ENCODE data around the gene POMT2.
"Not testable (repeated sequence)": the region's sequence is repeated elsewhere in the genome, so short reads cannot be mapped to it uniquely, and the experiment has no call there.

Gene POMT2

DNA sequence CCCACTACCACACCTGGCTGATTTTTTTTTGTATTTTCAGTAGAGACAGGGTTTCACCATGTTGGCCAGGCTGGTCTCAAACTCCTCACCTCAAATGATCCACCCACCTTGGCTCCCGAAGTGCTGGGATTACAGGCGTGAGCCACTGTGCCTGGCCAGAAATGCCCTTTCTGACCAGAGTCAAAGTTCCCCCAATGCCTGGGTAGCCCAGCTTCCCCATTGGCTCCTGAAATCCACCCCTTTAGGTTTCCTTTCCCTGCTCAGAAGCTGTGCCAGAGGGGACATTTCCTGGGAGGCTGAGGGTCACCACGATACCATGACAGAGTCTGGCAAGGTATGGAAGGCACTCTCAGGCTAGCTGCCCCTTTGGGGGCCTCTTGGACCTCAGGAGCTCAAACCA lies 3.6 kb upstream of the POMT2 start:
- DNase-seq (ENCODE audit: low spot score): no peak

DNA sequence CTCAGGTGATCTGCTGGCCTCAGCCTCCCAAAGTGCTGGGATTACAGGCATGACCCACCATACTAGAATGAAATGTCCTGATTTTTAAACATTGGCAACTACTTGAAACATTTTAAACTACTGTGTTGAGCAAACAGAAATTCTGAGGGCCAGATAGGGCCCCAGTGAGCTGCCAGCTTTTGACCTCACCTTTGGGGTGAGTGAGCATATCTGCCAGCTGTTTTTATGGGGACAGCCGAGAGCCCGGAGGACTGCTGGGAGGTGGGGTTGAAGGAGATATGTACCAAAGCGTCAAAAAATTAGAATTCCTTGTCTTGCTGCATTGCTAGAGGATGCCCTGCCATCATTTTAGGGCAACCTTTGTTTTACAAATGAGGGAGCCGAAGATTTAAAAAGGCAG lies 2.9 kb upstream of the POMT2 start:
- no peak for DNase-seq (ENCODE audit: low spot score)

DNA sequence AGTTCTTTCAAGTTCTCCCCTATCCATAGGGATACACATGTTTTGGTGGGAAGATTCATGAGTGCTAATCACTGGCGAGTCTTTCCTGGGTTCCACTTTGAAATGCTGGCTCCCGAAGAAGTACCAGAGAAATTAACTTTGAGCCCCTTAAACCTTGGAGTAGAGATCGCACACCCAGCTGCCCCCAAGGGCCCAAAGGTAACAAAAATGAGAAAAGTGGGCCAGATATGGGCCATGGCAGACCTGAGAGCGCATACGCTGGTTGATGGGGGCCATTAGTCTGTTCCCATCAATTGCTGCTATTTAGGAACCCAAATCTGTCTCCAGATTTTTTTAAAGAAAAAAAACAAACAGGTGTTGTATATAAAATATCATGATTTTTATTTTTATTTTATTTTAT lies 2.3 kb upstream of the POMT2 start:
- DNase-seq (ENCODE audit: low spot score): no peak

DNA sequence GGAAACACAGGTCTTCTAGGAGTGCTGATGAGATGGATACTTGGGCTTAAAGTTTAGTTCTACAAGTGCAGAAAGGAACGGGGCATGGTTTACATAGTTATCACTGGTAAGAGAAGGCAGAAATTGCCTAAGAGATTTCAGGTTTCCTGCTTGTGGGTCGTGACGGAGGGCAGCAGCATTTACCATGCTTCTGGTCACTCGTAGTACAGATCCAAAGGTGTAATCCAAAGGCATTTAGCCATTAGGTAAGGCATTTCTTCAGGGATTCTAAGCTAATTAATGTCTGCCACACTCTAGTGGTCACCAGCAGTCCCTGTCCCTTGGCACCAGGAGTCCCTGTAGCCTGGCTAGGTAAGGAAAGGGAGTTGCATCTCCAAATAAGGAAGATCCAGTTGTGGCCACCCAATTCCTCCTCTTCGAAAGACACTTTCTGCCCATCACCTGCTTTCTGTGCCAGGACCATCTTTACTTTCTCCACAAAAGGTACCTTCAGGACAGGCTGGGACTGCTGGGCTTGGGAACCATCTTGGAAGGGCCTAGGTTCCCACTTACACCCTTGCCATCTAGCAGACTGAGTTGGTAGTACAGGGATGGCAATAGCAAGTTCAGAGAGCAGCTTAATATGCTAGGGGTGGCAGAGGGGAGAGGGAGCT lies 1.7 kb upstream of the POMT2 start:
- DNase-seq (ENCODE audit: low spot score): no peak

DNA sequence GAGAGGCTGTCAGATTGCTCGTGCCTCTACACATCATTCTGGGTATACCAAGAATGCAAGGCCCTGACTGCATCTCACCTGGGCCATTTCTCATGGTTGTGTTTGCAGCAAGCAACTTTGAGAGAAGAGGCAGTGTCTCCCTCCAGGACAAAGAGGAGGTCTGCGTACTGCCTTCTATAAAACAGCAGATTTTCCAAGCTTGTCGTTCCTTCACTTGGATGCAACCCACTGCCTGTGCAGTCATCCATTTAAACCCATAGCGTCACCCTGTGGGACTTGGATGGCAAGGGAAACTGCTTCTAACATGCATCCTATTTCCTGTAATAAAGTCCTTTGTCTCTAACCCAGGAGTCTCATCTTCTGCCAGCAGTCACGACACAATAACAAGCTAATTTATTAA lies 1.3 kb downstream of the POMT2 start:
- no peak for DNase-seq (ENCODE audit: low spot score)

DNA sequence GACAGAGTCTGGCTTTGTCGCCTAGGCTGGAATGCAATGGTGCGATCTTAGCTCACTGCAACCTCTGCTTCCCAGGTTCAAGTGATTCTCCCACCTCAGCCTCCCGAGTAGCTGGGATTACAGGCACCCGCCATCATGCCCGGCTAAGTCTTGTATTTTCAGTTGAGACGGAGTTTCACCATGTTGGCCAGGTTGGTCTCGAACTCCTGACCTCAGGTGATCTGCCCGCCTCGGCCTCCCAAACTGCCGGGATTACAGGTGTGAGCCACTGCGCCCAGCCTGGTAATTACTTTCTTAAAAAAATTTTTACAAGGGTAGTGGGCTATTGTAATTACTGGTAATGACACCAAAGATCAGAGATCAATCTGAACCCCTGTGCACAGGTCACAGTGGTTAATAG lies 1.9 kb downstream of the POMT2 start:
- not testable (repeated sequence) for DNase-seq (ENCODE audit: low spot score)

DNA sequence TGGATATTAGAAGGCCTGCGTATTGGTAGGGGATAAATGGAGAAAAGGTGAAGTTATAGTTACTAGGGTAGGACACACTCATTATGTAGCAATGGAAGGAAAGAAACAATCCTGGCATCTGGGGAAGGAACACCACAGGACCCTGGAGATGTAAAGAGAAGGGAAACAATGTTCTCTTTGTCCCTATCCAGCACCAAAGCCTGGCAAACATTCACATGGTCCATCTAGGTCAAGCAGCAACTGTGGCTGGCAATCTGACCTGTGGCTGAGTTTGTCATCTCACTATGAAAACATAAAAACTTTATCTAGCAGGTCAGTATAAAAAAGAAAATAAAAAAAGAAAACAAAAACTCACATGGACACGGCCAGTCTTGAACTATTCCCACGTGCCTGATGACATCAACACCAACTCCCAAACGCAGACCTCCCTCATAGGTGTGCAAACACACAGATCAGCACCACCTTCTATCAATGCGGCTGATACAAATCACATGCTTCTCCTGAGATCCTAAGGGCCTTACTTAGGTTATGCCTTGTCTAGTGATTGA lies 2.6 kb downstream of the POMT2 start:
- DNase-seq (ENCODE audit: low spot score): no peak

DNA sequence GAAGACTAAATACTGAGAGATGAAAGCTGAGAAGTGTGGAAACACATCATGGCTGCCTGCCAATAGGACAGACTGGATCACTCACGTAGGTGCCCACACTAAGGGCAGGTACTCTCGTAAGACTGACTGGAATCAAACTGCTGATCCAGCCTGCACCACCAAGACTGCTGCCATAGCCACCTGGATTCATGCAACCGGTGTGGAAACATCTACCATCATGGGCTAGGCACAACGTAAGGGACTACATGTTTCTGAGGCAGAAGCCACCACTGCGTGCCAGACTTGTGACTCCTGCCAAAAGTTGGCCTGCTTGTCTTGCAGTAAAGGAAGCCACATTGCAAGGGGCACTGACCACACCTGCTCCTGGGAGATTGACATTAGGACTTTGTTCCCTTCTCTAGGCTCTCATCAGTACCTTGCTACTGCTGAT lies 3.8 kb downstream of the POMT2 start:
- no peak for DNase-seq (ENCODE audit: low spot score)

DNA sequence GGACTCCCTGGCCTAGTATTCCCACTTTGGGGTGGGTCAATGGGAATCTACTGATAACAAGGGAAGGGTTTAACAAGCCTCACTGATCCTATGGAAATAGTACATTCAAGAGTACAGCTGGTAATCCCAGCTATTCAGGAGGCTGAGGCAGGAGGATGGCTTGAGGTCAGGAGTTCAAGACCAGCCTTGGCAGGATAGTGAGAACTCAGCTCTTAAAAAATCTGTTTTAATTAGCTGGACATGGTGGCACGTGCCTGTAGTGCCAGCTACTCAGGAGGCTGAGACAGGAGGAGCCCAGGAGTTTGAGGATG lies 4.5 kb downstream of the POMT2 start:
- DNase-seq (ENCODE audit: low spot score): no peak

DNA sequence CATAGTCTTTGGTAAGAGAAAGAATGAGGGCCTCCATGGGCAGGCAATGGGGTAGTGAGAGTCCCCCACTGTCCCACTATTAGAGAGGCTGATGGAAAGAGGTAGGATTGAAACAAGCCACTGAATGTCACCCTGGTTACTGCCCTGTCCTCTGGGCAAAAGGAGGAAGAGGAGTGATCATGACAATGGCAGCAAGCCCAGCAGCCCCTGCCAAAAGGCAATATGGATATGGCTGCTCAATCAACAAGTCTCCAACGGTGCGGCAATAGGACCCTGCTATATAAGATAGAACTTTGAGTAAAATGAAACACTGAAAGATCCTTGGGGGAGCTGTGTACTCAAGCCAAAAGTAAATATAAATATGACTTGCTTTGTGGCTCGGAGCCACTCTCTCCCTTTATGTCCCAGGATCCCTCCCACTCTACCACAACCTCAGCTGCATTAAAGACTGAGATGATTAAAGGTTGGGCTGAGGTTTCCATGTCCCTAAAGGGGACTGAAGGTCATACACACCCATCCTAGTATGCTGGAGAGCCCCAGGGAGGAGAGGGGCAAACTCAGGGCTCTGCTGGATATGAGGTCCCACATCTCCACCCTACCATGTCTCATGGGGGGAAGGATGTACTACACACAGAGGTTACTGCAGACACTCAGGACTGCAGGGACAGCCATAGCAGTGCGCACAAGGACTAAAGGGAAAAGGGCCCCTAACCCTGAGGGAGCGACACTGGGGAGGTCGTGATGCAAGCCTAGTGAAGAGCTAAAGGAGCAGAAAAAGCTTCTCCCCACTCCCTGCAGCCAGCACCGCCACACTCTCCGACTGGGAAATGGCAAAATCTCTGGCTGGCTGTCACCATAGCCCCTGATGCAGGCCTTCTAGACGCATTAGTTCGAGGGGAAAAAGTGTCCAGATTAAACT lies 5.9 kb downstream of the POMT2 start:
- DNase-seq (ENCODE audit: low spot score): no peak

DNA sequence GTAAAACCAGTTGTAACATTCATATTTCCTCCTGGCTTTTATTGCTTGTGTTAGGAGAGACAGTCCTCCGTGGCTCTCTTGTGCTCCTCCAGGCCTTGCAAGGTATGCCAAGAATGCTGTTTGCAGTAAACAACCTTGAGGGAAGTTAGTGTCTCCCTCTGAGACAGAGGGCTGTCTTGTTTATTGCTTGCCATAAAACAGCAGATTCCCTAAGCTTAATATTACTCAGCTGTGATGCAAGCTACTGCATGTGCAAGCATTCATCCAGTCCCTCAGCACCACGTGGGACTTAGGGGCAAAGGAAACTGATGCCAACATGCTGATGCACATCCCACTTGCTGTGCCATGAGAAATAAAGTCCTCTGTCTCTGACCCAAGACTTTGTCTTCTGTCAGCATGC lies 6.6 kb downstream of the POMT2 start:
- no peak for DNase-seq (ENCODE audit: low spot score)

DNA sequence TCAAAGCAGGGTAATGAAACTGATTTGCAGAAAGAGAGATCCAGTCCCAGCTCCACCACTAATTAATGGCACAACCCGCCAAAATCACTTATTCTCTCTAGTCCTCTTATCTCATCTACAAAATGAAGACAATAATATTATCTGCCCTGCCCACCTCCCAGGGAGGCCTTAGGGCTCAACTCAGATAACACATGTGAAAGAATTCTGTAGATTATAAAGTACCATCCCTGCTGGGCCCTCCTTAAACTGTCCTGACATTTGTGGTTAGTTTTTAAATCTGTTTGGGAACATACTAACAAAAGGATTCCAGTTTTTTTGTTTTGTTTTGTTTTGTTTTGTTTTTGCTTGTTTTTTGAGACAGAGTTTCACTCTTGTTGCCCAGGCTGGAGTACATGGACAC lies 7.3 kb downstream of the POMT2 start:
- no peak for DNase-seq (ENCODE audit: low spot score)

DNA sequence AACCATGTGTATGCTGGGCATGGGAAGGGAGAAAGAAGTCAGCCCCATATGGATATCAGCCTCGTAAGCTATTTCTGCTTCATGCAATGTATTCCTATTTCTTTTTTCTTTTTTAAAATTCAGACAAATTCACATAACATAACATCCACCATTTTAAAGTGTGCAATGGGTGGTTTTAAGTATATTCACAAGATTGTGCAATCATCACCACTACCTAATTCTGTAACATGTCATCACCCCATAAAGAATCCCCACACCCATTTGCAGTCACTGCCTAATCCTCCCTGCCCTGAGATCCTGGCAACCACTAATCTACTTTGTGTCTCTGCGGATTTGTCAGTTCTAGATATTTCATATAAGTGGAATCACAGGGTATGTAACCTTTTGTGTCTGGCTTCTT lies 9.5 kb downstream of the POMT2 start:
- DNase-seq (ENCODE audit: low spot score): no peak

DNA sequence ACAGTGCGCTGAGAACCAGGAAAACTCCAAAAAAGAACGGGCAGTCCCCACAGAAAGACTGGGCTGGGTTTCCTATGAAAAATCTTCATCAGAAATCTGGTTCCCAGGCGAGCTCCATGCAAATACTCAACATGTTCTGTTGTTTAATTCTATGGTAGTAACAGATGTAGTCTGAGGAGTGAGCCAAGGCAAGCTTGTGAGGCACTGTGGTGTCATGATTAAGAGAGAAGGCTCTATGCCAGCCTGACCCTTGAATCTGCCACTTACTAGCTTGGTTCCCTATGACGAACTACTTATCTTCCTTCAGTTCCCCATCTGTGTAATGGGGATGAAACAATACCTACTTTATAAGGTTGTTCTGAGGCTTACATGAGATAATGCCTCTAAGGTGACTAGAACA lies 10.7 kb downstream of the POMT2 start:
- no peak for DNase-seq (ENCODE audit: low spot score)

DNA sequence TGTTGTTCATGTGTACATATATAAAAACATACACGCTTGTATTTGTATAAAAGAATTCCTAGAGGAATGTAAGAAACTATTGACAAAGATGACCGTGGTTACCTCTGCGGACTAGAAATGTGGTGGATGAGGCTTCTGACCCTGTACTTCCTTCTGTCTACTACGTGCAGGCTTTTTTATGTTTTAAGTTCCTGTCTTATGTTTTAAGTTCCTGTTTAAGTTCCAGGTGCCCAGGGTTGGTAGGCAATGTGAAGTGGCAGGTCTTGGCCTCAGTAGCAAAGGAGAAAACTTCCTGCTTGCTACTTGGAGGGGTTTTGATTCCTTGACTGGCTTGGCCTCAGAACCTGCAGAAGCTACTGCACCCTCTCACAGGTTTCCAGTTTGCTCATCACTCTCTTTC lies 11.6 kb downstream of the POMT2 start:
- no peak for DNase-seq (ENCODE audit: low spot score)

DNA sequence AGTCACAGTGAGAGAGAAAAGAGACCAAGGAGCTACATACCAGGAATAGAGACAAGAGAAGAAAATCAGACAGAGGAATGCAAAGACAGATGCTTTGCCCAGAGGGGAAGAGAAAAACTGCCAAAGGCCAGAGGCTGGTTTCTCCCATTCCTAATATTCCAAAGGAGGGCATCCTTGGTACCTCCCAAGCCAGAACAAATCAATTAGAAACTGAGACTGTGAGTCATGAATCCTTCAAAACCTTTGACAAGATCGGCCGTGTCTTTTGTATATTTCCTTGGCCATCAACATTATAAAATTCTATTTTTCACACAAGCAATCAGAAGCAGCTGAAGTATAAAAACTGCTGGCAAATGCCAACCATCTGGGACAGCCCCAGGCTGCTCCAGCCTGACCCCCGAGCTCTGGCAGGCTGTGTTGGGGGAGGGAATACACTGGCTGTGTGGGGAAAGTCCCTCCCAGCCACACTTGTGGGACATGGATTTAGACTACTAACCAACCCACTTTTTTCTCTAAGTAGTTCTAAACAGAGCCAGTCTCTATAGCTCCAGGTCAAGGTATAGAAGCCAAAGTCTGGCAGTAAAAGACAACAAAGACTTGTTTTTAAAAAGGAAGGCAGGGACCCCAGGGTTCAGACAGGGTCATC lies 13.7 kb downstream of the POMT2 start:
- no peak for DNase-seq (ENCODE audit: low spot score)

DNA sequence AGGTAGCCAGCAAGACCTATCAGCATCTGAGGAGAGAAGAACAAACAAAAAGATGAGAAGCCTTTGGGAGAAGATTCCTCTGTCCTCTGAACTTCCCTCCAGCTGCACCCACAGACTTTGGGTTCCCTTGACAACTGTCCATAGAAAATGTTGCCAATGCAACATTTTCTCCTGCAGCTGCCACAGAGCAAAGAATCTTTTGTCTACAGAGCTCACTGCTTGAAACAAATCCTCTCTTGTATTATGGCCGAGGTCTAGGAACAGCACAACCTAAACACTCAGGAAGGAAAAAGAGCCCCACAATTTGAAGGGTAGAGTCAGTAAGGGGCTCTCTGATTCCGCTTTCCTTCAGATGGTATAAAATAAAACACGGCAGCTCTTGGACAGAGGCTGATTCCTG lies 14.3 kb downstream of the POMT2 start:
- DNase-seq (ENCODE audit: low spot score): no peak

DNA sequence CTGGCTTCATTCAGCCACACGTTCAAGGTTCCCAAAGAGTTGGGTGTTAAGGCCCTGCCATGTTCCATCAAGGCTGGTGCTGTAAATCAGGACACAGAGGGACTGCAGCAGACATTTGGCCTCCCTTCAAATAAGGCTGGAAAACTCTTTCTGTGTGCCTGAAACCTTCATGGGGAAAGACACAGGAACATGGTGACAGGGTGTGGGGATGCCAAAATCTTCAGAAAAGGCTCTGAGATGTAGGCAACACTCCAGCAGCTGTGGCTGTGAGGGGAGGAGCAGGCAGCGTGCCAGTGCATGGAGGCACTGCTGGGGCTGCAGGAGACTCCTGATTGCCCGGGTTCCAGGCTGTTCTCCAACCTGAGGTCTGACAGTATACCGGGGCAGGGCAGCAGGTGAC lies 15.0 kb downstream of the POMT2 start:
- DNase-seq (ENCODE audit: low spot score): no peak

DNA sequence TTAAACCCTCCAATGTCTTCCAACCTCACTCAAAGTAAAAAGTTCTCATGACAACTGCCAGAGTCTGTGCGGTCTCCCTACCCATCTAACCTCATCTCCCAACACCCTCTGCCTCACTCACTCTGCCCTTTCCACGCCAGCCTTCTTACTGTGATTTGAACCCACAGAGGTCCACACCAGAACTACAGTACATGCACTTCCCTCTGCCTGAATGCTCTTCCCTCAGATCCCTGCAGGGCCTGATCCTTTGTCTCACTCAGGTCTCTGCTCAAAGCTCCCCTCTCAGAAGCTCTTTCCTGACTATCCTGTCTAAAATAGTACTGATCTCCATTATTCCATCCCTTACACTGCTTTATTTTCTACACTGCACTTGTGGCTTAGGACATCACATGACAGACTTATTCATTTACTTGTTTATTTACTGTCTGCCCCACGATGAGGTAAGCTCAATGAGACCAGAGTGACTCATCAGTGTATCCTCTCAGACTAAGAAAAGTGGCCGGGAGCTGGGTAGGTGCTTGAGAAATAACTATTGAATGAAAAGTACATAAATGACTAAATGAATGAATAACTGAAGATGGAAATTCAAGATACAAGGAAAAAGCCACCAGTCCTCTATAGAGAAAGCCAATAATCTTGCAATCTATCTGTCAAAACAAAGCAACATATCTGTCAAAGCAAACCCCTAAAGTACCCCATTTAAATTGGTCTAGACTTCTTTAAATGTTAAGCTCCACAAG lies 17.1 kb downstream of the POMT2 start:
- no peak for DNase-seq (ENCODE audit: low spot score)

DNA sequence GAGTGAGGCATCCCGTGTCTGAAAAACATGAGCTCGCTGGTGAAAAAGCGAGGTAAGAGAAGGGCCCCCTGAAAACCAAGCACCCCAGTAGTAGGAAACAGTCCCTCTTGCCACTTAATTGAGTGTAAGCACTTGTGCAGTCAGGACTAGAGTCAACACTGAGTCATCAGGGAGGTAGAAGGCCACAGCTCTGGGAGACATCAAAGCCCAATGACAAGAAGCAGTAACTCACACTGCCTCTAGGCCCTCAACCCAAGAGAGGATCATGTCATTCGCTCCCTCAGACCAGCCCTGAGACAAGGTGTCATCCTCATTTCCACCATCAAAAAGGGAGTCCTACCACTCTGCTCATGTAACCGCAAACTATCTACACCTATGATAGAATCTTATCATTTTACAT lies 17.8 kb downstream of the POMT2 start:
- no peak for DNase-seq (ENCODE audit: low spot score)

DNA sequence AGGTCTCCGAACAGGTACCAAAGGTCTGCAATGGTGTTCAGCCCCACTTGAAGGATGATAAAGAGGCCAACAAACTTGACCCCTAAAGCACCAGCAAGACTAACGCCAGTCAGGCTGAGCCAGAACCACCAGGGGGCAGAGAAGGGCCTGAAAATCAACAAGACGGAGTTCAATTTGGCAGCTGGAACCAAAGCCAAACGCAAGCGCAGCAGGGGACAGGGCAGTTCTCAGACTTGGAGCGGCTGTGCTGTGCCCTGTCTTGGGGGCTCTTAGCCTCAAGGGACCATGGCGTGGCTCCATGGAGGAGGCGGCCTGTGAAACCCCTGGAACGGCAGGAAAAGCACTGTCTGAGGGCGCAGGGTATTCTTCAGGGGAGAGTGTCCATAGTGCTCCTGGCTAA lies 19.6 kb downstream of the POMT2 start:
- DNase-seq (ENCODE audit: low spot score): peak; percentile 68

DNA sequence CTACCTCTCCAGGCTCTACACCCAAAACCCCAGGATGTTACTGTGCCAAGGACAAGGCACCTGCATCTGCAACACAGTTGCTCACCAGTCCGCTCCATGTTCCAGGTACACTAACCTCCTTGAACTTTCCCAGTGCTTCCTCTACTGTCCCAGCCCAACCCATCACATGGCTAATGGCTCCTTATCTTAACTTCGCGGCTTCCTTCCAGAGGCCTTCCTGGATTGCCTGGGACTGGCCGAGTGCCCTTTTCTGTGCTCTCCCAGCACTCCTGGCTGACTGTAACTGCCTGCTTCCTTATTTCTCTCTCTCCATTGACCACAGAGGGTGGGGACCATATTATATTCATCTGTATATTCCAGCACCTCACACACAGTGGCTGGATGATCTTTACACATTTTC lies 20.9 kb downstream of the POMT2 start:
- no peak for DNase-seq (ENCODE audit: low spot score)
